Ureter (tissue), 1 donor: ENCODE results near the gene PCCB. TPM values are rescaled to one million over a fixed set of nuclear protein-coding genes. Genes with fewer than 3 reads are reported as not detected.
"Not testable (repeated sequence)": the region's sequence is repeated elsewhere in the genome, so short reads cannot be mapped to it uniquely, and the experiment has no call there.

ENCODE experiments used
- DNase-seq: peaks from one replicate; pipeline ENCODE4 v3.0.0-alpha.2; 2020; ENCODE audit warnings: low spot score
- total RNA-seq: library from RNA; stranded (reverse); gene quantifications from one replicate; pipeline ENCODE4 v1.2.4, GENCODE V29; 2023
- donor health status: DM: yes; HTN: yes; CAD: no.

The PCCB gene
- total RNA-seq, 1 donor from 2014 or later: 45.1 TPM

- DNase-seq: no peak
Measured at GRCh38 chr3:136326316-136326715, 76.2 kb downstream of the PCCB start.

GRCh38 chr3:136327671-136328070 is 77.5 kb downstream of the PCCB start:
- no peak for DNase-seq

- no peak for DNase-seq
Measured at GRCh38 chr3:136329593-136329992, 79.5 kb downstream of the PCCB start.

- no peak for DNase-seq
Measured at GRCh38 chr3:136330900-136331299, 80.8 kb downstream of the PCCB start.

GRCh38 chr3:136332302-136332701 is 82.2 kb downstream of the PCCB start:
- no peak for DNase-seq

GRCh38 chr3:136332776-136333175 is 82.6 kb downstream of the PCCB start:
- no peak for DNase-seq

GRCh38 chr3:136334209-136334608 is 84.1 kb downstream of the PCCB start:
- DNase-seq: no peak

GRCh38 chr3:136334726-136335125 is 84.6 kb downstream of the PCCB start:
- not testable (repeated sequence) for DNase-seq

- DNase-seq: no peak
Measured at GRCh38 chr3:136336329-136337100, 86.4 kb downstream of the PCCB start.

- no peak for DNase-seq
Measured at GRCh38 chr3:136343446-136343845, 93.3 kb downstream of the PCCB start.

GRCh38 chr3:136343873-136344555 is 93.9 kb downstream of the PCCB start:
- DNase-seq: peak; percentile 89

- DNase-seq: no peak
Measured at GRCh38 chr3:136346486-136346885, 96.3 kb downstream of the PCCB start.

- DNase-seq: no peak
Measured at GRCh38 chr3:136350132-136350531, 100.0 kb downstream of the PCCB start.

GRCh38 chr3:136350557-136350956 is 100.4 kb downstream of the PCCB start:
- no peak for DNase-seq

- DNase-seq: no peak
Measured at GRCh38 chr3:136351351-136351750, 101.2 kb downstream of the PCCB start.

- no peak for DNase-seq
Measured at GRCh38 chr3:136351905-136352304, 101.8 kb downstream of the PCCB start.

GRCh38 chr3:136353461-136353860 is 103.3 kb downstream of the PCCB start:
- no peak for DNase-seq

- no peak for DNase-seq
Measured at GRCh38 chr3:136366289-136366688, 116.1 kb downstream of the PCCB start.

- DNase-seq: not testable (repeated sequence)
Measured at GRCh38 chr3:136375800-136376199, 125.7 kb downstream of the PCCB start.

- DNase-seq: no peak
Measured at GRCh38 chr3:136377508-136377907, 127.4 kb downstream of the PCCB start.

GRCh38 chr3:136378011-136378410 is 127.9 kb downstream of the PCCB start:
- no peak for DNase-seq
